NCI-H69 (cell line): ENCODE data around the gene OR52E4.

Experiments
- DNase-seq: peaks from one replicate; lab custom pipeline; 2025; lab: John Stamatoyannopoulos, UW

OR52E4 gene

GRCh38 chr11:5929571-5930368 is 49.3 kb downstream of the OR52E4 start:
- no peak for DNase-seq

GRCh38 chr11:5930614-5931013 is 50.2 kb downstream of the OR52E4 start:
- no peak for DNase-seq

GRCh38 chr11:5931061-5931460 is 50.6 kb downstream of the OR52E4 start:
- no peak for DNase-seq

- DNase-seq = no peak
Measured at GRCh38 chr11:5932671-5933070, 52.2 kb downstream of the OR52E4 start.

GRCh38 chr11:5933116-5933515 is 52.7 kb downstream of the OR52E4 start:
- no peak for DNase-seq
